Nephron (organoid): ENCODE measurements around the gene NXN.
"Not testable (repeated sequence)": the region's sequence is repeated elsewhere in the genome, so short reads cannot be mapped to it uniquely, and the experiment has no call there.

Source experiments
- H3K27ac Mint-ChIP-seq, 3 experiments: 2 replicates each; pipeline ENCODE4 v1.8.0; 2020; ENCODE audit warnings: mixed read lengths in 3 of 3, mild to moderate bottlenecking in 2 of 3, moderate library complexity in 1 of 3
- H3K27me3 Mint-ChIP-seq: 2 replicates; pipeline ENCODE4 v1.8.0; 2021; ENCODE audit warnings: low read depth, mild to moderate bottlenecking, moderate library complexity, mixed read lengths
- H3K36me3 Mint-ChIP-seq: 2 replicates; pipeline ENCODE4 v1.8.0; 2020; ENCODE audit warnings: low read depth, mixed read lengths
- H3K4me1 Mint-ChIP-seq: 2 replicates; pipeline ENCODE4 v1.8.0; 2020; ENCODE audit warnings: mixed read lengths
- H3K4me3 Mint-ChIP-seq, 3 experiments: 2 replicates each; pipeline ENCODE4 v1.8.0; 2020; ENCODE audit warnings: mild to moderate bottlenecking in 3 of 3, mixed read lengths in 3 of 3, moderate library complexity in 2 of 3
- H3K9me3 Mint-ChIP-seq: 2 replicates; pipeline ENCODE4 v1.8.0; 2020; ENCODE audit warnings: mixed read lengths
- CTCF ChIP-seq, 3 experiments: fragments of 200-600 bp; sonication (generic); IDR thresholded peaks; one replicate each; pipeline ENCODE4 v1.5.0; 2021; ENCODE audit warnings: antibody characterized with exemption in 3 of 3; ENCODE audit not compliant: unreplicated experiment in 3 of 3

NXN gene

GRCh38 chr17:792277-792676, 187.3 kb downstream of the NXN start:
- H3K4me1 Mint-ChIP-seq = peaks cover 12% of the 10 kb centered on the region
- H3K9me3 Mint-ChIP-seq = no peaks in the 10 kb centered on the region
- TF ChIP-seq CTCF (IDR thresholded peaks at IDR 0.05; ENCODE audit: unreplicated experiment in 3 of 3) = no peak
- no peak overlapping the region for H3K4me3 Mint-ChIP-seq
- no peaks in the 10 kb centered on the region for H3K27me3 Mint-ChIP-seq
- H3K36me3 Mint-ChIP-seq = peaks cover 40% of the 10 kb centered on the region
- H3K27ac Mint-ChIP-seq = no peak overlapping the region

- no peaks in the 10 kb centered on the region for H3K27me3 Mint-ChIP-seq
- no peak for TF ChIP-seq CTCF (IDR thresholded peaks at IDR 0.05; ENCODE audit: unreplicated experiment in 3 of 3)
- H3K4me1 Mint-ChIP-seq = peaks cover 11% of the 10 kb centered on the region
- H3K9me3 Mint-ChIP-seq = no peaks in the 10 kb centered on the region
- peaks cover 42% of the 10 kb centered on the region for H3K36me3 Mint-ChIP-seq
- H3K4me3 Mint-ChIP-seq = no peak overlapping the region
- H3K27ac Mint-ChIP-seq = no peak overlapping the region
Measured at GRCh38 chr17:791829-792228, 187.7 kb downstream of the NXN start.

GRCh38 chr17:790874-791247, 188.7 kb downstream of the NXN start:
- not testable (repeated sequence) for H3K4me3 Mint-ChIP-seq, H3K4me1 Mint-ChIP-seq, H3K27me3 Mint-ChIP-seq, H3K27ac Mint-ChIP-seq, H3K9me3 Mint-ChIP-seq
- H3K36me3 Mint-ChIP-seq = peaks cover 38% of the 10 kb centered on the region

- not testable (repeated sequence) for H3K4me3 Mint-ChIP-seq, H3K27ac Mint-ChIP-seq, H3K4me1 Mint-ChIP-seq, H3K27me3 Mint-ChIP-seq, H3K9me3 Mint-ChIP-seq
- peaks cover 38% of the 10 kb centered on the region for H3K36me3 Mint-ChIP-seq
Measured at GRCh38 chr17:789931-790873, 189.4 kb downstream of the NXN start.

- TF ChIP-seq CTCF (IDR thresholded peaks at IDR 0.05; ENCODE audit: unreplicated experiment in 3 of 3) = no peak
- no peaks in the 10 kb centered on the region for H3K9me3 Mint-ChIP-seq
- no peaks in the 10 kb centered on the region for H3K4me1 Mint-ChIP-seq
- H3K4me3 Mint-ChIP-seq = no peak overlapping the region
- H3K27ac Mint-ChIP-seq = no peak overlapping the region
- H3K36me3 Mint-ChIP-seq = peaks cover 35% of the 10 kb centered on the region
- H3K27me3 Mint-ChIP-seq = no peaks in the 10 kb centered on the region
Measured at GRCh38 chr17:789160-789840, 190.3 kb downstream of the NXN start.

- Mint-ChIP-seq H3K9me3 (no peaks in the 10 kb centered on the region), H3K4me1 (peaks cover 5% of the 10 kb centered on the region), H3K27ac (no peak overlapping the region), H3K36me3 (peaks cover 35% of the 10 kb centered on the region), H3K27me3 (no peaks in the 10 kb centered on the region), H3K4me3 (no peak overlapping the region)
- TF ChIP-seq CTCF (IDR thresholded peaks at IDR 0.05; ENCODE audit: unreplicated experiment in 3 of 3) = no peak
Measured at GRCh38 chr17:788551-788950, 191.0 kb downstream of the NXN start.
